Liver (tissue), 9 donors: ENCODE data around the gene PODXL2. TPM values are rescaled to one million over a fixed set of nuclear protein-coding genes. Genes with fewer than 3 reads are reported as not detected.

Experiments
- DNase-seq: peaks from one replicate; pipeline ENCODE4 v3.0.0-alpha.2; 2017; ENCODE audit warnings: low spot score
- H3K27ac ChIP-seq, 2 donors: one replicate each; pipeline ENCODE4 v1.7.0; 2013; ENCODE audit warnings: inconsistent platforms in 2 of 2, low read length in 2 of 2, control low read depth in 1 of 2, low read depth in 1 of 2, mild to moderate bottlenecking in 1 of 2
- H3K27me3 ChIP-seq, 4 donors: one replicate each; pipeline versions ENCODE4 v1.6.1 to v1.7.0; 2013; ENCODE audit warnings: low read length in 3 of 4, inconsistent platforms in 1 of 4, mild to moderate bottlenecking in 1 of 4, moderate library complexity in 1 of 4; ENCODE audit not compliant: control insufficient read depth in 4 of 4, insufficient read depth in 4 of 4
- H3K36me3 ChIP-seq, 4 donors: one replicate each; pipeline versions ENCODE4 v1.6.1 to v1.7.0; 2013; ENCODE audit warnings: low read length in 3 of 4, mild to moderate bottlenecking in 3 of 4, low read depth in 1 of 4, moderate library complexity in 1 of 4; ENCODE audit not compliant: control insufficient read depth in 4 of 4, insufficient read depth in 3 of 4
- H3K4me1 ChIP-seq, 4 donors: one replicate each; pipeline versions ENCODE4 v1.6.1 to v1.7.0; 2013; ENCODE audit warnings: low read length in 3 of 4, mild to moderate bottlenecking in 3 of 4, moderate library complexity in 1 of 4; ENCODE audit not compliant: control insufficient read depth in 4 of 4, insufficient read depth in 4 of 4
- H3K4me3 ChIP-seq, 3 donors: one replicate each; pipeline versions ENCODE4 v1.6.1 to v1.7.0; 2013; ENCODE audit warnings: low read length in 3 of 3, control low read depth in 1 of 3, low read depth in 1 of 3, mild to moderate bottlenecking in 1 of 3
- H3K9ac ChIP-seq, 2 donors: one replicate each; pipeline ENCODE4 v1.7.0; 2013; ENCODE audit warnings: low read length in 2 of 2, mild to moderate bottlenecking in 2 of 2, moderate library complexity in 2 of 2, control low read depth in 1 of 2, low read depth in 1 of 2
- H3K9me3 ChIP-seq, 4 donors: one replicate each; pipeline versions ENCODE4 v1.6.1 to v1.7.0; 2013; ENCODE audit warnings: low read length in 3 of 4; ENCODE audit not compliant: control insufficient read depth in 4 of 4
- EGR1 ChIP-seq, 2 donors: IDR thresholded peaks; 2 replicates each; pipeline ENCODE4 v1.6.1; 2016 to 2018; ENCODE audit warnings: antibody characterized with exemption in 2 of 2, low read depth in 2 of 2
- FOXA1 ChIP-seq: IDR thresholded peaks from 2 replicates; pipeline ENCODE4 v1.6.1; 2016; ENCODE audit warnings: antibody characterized with exemption
- FOXA2 ChIP-seq: IDR thresholded peaks from 2 replicates; pipeline ENCODE4 v1.6.1; 2016; ENCODE audit warnings: antibody characterized with exemption
- GABPA ChIP-seq, 2 donors: IDR thresholded peaks in 1 of 2; conservative IDR thresholded peaks in 1 of 2; 2 replicates each; pipeline ENCODE4 v1.6.1; 2016; ENCODE audit warnings: antibody characterized with exemption in 2 of 2, mild to moderate bottlenecking in 1 of 2, moderate library complexity in 1 of 2
- HNF4A ChIP-seq, 2 donors: conservative IDR thresholded peaks; 2 replicates each; pipeline ENCODE4 v1.6.1; 2016; ENCODE audit warnings: antibody characterized with exemption in 2 of 2, mild to moderate bottlenecking in 2 of 2
- HNF4G ChIP-seq: IDR thresholded peaks from 2 replicates; pipeline ENCODE4 v1.6.1; 2016; ENCODE audit warnings: antibody characterized with exemption
- JUND ChIP-seq, 2 donors: IDR thresholded peaks; 2 replicates each; pipeline ENCODE4 v1.6.1; 2016; ENCODE audit warnings: antibody characterized with exemption in 2 of 2
- MAX ChIP-seq: IDR thresholded peaks from 2 replicates; pipeline ENCODE4 v1.6.1; 2016; ENCODE audit warnings: antibody characterized with exemption
- RAD21 ChIP-seq, 2 donors: IDR thresholded peaks; 2 replicates each; pipeline ENCODE4 v1.6.1; 2016; ENCODE audit warnings: antibody characterized with exemption in 2 of 2, mild to moderate bottlenecking in 2 of 2
- REST ChIP-seq: IDR thresholded peaks from 2 replicates; pipeline ENCODE4 v1.6.1; 2016; ENCODE audit warnings: antibody characterized with exemption, mild to moderate bottlenecking
- RXRA ChIP-seq, 2 donors: IDR thresholded peaks; 2 replicates each; pipeline ENCODE4 v1.6.1; 2017 to 2018; ENCODE audit warnings: antibody characterized with exemption in 2 of 2, mild to moderate bottlenecking in 1 of 2
- SP1 ChIP-seq: IDR thresholded peaks from 2 replicates; pipeline ENCODE4 v1.6.1; 2018; ENCODE audit warnings: antibody characterized with exemption, mild to moderate bottlenecking
- YY1 ChIP-seq: IDR thresholded peaks from 2 replicates; pipeline ENCODE4 v1.6.1; 2016; ENCODE audit warnings: antibody characterized with exemption, mild to moderate bottlenecking
- ZBTB33 ChIP-seq: IDR thresholded peaks from 2 replicates; pipeline ENCODE4 v1.6.1; 2016; ENCODE audit warnings: antibody characterized with exemption
- WGBS: extraction: QIAGEN DNeasy Blood & Tissue Kit; methylation state at CpG from one replicate; pipeline ENCODE4 v1.1.7; 2013; 5-methylcytosine and 5-hydroxymethylcytosine counted together
- polyA plus RNA-seq, 2 donors: library from polyadenylated mRNA; stranded (reverse) in 1 of 2; unstranded in 1 of 2; fragments of 200-250 nt in 1 of 2; fragments of >200 nt in 1 of 2; fragmentation: Nextera tagmentation in 1 of 2; extraction: Ambion mirVana in 1 of 2; gene quantifications; one replicate each; pipeline versions ENCODE4 v1.2.1 to v1.2.3, GENCODE V29; 2013 to 2015
- total RNA-seq, 2 donors: library from RNA; depleted of rRNA; stranded (reverse); fragments of >200 nt; gene quantifications; one replicate each; pipeline ENCODE4 v1.2.3, GENCODE V29; 2014
- TF ChIP-seq, protein P1 (sequence below): fragments of 150-350 bp; IDR thresholded peaks from 2 replicates; pipeline ENCODE4 v1.5.1; 2017; ENCODE audit warnings: improper control_type of control experiment, low read depth, low read length; ENCODE audit not compliant: missing input control
- TF ChIP-seq, protein P2 (sequence below): IDR thresholded peaks from 2 replicates; pipeline ENCODE4 v1.6.1; 2016; ENCODE audit warnings: antibody characterized with exemption
- donor health status: healthy.
- donor health status: healthy.
- donor health status: healthy.
- donor health status: healthy.
- donor health status: healthy.

PODXL2 gene
- total and polyA plus RNA-seq, 4 donors = 0.47 to 1.4 (median 0.88) TPM

GRCh38 chr3:127688416-127689265 is 59.7 kb downstream of the PODXL2 start:
- no peak overlapping the region for H3K9ac ChIP-seq
- H3K4me3 ChIP-seq = no peak overlapping the region
- DNase-seq = no peak
- no peak for TF ChIP-seq EGR1 (IDR thresholded peaks at IDR 0.05; ENCODE audit: low read depth in 2 of 2)
- no peaks in the 10 kb centered on the region for H3K4me1 ChIP-seq
- H3K9me3 ChIP-seq = no peaks in the 10 kb centered on the region
- peaks cover 2 to 19% (median 12%) of the 10 kb centered on the region in 4 donors for H3K36me3 ChIP-seq
- H3K27ac ChIP-seq = no peak overlapping the region
- no peaks in the 10 kb centered on the region for H3K27me3 ChIP-seq
- 87% methylated on average over 20 of the region's 20 CpGs for WGBS

DNA sequence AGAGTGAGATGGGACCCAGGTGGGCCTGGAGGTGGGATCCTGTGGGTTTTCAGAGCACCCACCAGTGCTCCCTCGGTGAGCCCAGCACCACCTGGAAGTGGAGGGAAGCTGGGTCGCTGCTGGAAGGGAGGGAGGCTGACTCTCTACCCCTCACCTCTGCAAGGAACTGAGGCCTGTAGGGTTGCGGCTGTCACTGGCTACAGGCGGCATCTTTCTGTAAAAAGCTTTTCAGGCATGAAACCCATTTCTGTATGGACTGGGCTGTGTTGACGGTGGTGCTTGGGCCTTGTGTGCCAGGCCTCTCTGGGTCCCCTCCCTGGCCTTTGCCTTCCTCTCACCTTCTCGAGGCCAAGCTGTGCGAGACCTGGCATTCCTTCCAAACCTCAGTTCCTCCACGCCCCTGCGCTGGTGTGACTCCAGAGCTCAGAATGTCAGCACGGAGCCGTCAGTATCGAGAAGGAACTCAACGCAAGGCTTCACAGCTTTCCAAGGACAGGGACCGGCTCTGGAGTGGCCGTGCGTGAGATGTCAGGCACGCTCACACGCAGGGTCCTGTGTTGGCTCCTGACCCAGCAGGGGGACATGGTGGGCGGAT is 60.4 kb downstream of the PODXL2 start:
- Histone ChIP-seq H3K27me3 (no peaks in the 10 kb centered on the region), H3K9ac (no peak overlapping the region), H3K4me1 (peaks cover 0 to under 1% (median 0%) of the 10 kb centered on the region in 4 donors), H3K9me3 (no peaks in the 10 kb centered on the region), H3K4me3 (no peak overlapping the region), H3K27ac (no peak overlapping the region), H3K36me3 (peaks cover 3 to 20% (median 12%) of the 10 kb centered on the region in 4 donors)
- TF ChIP-seq MAX = no peak
- no peak for TF ChIP-seq SP1
- TF ChIP-seq FOXA2 = no peak
- no peak for TF ChIP-seq RAD21 (IDR thresholded peaks at IDR 0.05)
- TF ChIP-seq, protein P1, sequence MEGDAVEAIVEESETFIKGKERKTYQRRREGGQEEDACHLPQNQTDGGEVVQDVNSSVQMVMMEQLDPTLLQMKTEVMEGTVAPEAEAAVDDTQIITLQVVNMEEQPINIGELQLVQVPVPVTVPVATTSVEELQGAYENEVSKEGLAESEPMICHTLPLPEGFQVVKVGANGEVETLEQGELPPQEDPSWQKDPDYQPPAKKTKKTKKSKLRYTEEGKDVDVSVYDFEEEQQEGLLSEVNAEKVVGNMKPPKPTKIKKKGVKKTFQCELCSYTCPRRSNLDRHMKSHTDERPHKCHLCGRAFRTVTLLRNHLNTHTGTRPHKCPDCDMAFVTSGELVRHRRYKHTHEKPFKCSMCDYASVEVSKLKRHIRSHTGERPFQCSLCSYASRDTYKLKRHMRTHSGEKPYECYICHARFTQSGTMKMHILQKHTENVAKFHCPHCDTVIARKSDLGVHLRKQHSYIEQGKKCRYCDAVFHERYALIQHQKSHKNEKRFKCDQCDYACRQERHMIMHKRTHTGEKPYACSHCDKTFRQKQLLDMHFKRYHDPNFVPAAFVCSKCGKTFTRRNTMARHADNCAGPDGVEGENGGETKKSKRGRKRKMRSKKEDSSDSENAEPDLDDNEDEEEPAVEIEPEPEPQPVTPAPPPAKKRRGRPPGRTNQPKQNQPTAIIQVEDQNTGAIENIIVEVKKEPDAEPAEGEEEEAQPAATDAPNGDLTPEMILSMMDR = no peak
- TF ChIP-seq YY1 = no peak
- no peak for TF ChIP-seq GABPA (IDR thresholded peaks at IDR 0.05 in 1 of 2, conservative IDR thresholded peaks at IDR 0.05 in 1 of 2)
- TF ChIP-seq RXRA (IDR thresholded peaks at IDR 0.05) = no peak
- TF ChIP-seq HNF4G = no peak
- TF ChIP-seq HNF4A (conservative IDR thresholded peaks at IDR 0.05) = no peak
- no peak for TF ChIP-seq REST
- TF ChIP-seq, protein P2, sequence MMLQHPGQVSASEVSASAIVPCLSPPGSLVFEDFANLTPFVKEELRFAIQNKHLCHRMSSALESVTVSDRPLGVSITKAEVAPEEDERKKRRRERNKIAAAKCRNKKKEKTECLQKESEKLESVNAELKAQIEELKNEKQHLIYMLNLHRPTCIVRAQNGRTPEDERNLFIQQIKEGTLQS = no peak
- no peak for TF ChIP-seq FOXA1
- no peak for TF ChIP-seq EGR1 (IDR thresholded peaks at IDR 0.05; ENCODE audit: low read depth in 2 of 2)
- TF ChIP-seq ZBTB33 = no peak
- TF ChIP-seq JUND (IDR thresholded peaks at IDR 0.05) = no peak
- WGBS = 93% methylated on average over 19 of the region's 19 CpGs
- no peak for DNase-seq
